A549 (cell line): Measurements from ENCODE around the gene KMT2C.

ENCODE experiments used
- BCL3 ChIP-seq: fragments of >200 bp; sonication (Bioruptor Twin); formaldehyde crosslinking; IDR thresholded peaks from 3 replicates; pipeline ENCODE4 v1.6.1; 2016
- CBX8 ChIP-seq: fragments of 200-600 bp; sonication (generic); IDR thresholded peaks from 2 replicates; pipeline ENCODE4 v1.6.1; 2016
- CTCF ChIP-seq: fragments of >200 bp; sonication (Bioruptor Twin); formaldehyde crosslinking; IDR thresholded peaks from 3 replicates; pipeline ENCODE4 v1.5.1; 2016
- HDAC2 ChIP-seq: fragments of 200-600 bp; sonication (generic); IDR thresholded peaks from 2 replicates; pipeline ENCODE4 v1.6.1; 2016
- HMGXB4 ChIP-seq: fragments of 250-450 bp; sonication (Bioruptor Pico); IDR thresholded peaks from 2 replicates; pipeline ENCODE4 v1.5.0; 2021; ENCODE audit warnings: mild to moderate bottlenecking, moderate library complexity, borderline replicate concordance
- MAFK ChIP-seq: fragments of 450-650 bp; IDR thresholded peaks from 2 replicates; pipeline ENCODE4 v1.6.1; 2014; ENCODE audit not compliant: partially characterized antibody
- MAX ChIP-seq: IDR thresholded peaks from 2 replicates; pipeline ENCODE4 v1.6.1; 2012
- POLR2A ChIP-seq: IDR thresholded peaks from 2 replicates; pipeline ENCODE4 v1.6.1; 2012; ENCODE audit warnings: mild to moderate bottlenecking, low read length
- POLR2AphosphoS2 ChIP-seq: conservative IDR thresholded peaks from 2 replicates; pipeline ENCODE4 v1.6.1; 2012; ENCODE audit warnings: low read length, improper control_type of control experiment, inconsistent platforms
- RCOR1 ChIP-seq: fragments of 150-350 bp; IDR thresholded peaks from 2 replicates; pipeline ENCODE4 v1.6.1; 2014; ENCODE audit warnings: antibody characterized with exemption, low read length, low read depth
- REST ChIP-seq: fragments of 200-600 bp; sonication (generic); IDR thresholded peaks from 2 replicates; pipeline ENCODE4 v1.6.1; 2016; ENCODE audit warnings: antibody characterized with exemption, mild to moderate bottlenecking, moderate library complexity
- RFX5 ChIP-seq: fragments of 450-650 bp; IDR thresholded peaks from 2 replicates; pipeline ENCODE4 v1.7.1; 2014; ENCODE audit warnings: antibody characterized with exemption, mild to moderate bottlenecking, moderate library complexity
- SMC3 ChIP-seq: fragments of >200 bp; sonication (Bioruptor Twin); formaldehyde crosslinking; IDR thresholded peaks from 3 replicates; pipeline ENCODE4 v1.6.1; 2018; ENCODE audit warnings: inconsistent platforms
- USF2 ChIP-seq: fragments of 450-650 bp; IDR thresholded peaks from 2 replicates; pipeline ENCODE4 v1.6.1; 2014; ENCODE audit warnings: antibody characterized with exemption

GRCh38 chr7:152161171-152161570, 274.6 kb downstream of the KMT2C start:
- TF ChIP-seq BCL3 (no peak), RFX5 (no peak), HDAC2 (no peak), MAX (no peak), CTCF (no peak), HMGXB4 (CRISPR knock-in tag) (no peak), SMC3 (no peak), RCOR1 (no peak), USF2 (no peak), CBX8 (no peak), MAFK (no peak), POLR2AphosphoS2 (no peak), POLR2A (no peak), REST (no peak)
